ENCODE data around the gene CDKN1A.
A peak's percentile ranks its signal among the peaks of the same experiment; 100 is the strongest.

Gene CDKN1A

GRCh38 chr6:36685166-36685924 lies 6.8 kb downstream of the CDKN1A start:
- DNase-seq (ENCODE audit: low read depth) = no peak
- TF ChIP-seq, protein P1, sequence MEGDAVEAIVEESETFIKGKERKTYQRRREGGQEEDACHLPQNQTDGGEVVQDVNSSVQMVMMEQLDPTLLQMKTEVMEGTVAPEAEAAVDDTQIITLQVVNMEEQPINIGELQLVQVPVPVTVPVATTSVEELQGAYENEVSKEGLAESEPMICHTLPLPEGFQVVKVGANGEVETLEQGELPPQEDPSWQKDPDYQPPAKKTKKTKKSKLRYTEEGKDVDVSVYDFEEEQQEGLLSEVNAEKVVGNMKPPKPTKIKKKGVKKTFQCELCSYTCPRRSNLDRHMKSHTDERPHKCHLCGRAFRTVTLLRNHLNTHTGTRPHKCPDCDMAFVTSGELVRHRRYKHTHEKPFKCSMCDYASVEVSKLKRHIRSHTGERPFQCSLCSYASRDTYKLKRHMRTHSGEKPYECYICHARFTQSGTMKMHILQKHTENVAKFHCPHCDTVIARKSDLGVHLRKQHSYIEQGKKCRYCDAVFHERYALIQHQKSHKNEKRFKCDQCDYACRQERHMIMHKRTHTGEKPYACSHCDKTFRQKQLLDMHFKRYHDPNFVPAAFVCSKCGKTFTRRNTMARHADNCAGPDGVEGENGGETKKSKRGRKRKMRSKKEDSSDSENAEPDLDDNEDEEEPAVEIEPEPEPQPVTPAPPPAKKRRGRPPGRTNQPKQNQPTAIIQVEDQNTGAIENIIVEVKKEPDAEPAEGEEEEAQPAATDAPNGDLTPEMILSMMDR (conservative IDR thresholded peaks at IDR 0.05; ENCODE audit: low read length) = no peak
- no peak overlapping the region for H3K4me3 ChIP-seq (ENCODE audit: low read length)

DNA sequence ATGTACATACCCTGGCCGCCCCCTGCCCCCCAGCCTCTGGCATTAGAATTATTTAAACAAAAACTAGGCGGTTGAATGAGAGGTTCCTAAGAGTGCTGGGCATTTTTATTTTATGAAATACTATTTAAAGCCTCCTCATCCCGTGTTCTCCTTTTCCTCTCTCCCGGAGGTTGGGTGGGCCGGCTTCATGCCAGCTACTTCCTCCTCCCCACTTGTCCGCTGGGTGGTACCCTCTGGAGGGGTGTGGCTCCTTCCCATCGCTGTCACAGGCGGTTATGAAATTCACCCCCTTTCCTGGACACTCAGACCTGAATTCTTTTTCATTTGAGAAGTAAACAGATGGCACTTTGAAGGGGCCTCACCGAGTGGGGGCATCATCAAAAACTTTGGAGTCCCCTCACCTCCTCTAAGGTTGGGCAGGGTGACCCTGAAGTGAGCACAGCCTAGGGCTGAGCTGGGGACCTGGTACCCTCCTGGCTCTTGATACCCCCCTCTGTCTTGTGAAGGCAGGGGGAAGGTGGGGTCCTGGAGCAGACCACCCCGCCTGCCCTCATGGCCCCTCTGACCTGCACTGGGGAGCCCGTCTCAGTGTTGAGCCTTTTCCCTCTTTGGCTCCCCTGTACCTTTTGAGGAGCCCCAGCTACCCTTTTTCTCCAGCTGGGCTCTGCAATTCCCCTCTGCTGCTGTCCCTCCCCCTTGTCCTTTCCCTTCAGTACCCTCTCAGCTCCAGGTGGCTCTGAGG lies 7.6 kb downstream of the CDKN1A start:
- DNase-seq (ENCODE audit: low read depth) = no peak
- H3K4me3 ChIP-seq (ENCODE audit: low read length) = no peak overlapping the region
- TF ChIP-seq, protein P1 (conservative IDR thresholded peaks at IDR 0.05; ENCODE audit: low read length) = no peak

DNA sequence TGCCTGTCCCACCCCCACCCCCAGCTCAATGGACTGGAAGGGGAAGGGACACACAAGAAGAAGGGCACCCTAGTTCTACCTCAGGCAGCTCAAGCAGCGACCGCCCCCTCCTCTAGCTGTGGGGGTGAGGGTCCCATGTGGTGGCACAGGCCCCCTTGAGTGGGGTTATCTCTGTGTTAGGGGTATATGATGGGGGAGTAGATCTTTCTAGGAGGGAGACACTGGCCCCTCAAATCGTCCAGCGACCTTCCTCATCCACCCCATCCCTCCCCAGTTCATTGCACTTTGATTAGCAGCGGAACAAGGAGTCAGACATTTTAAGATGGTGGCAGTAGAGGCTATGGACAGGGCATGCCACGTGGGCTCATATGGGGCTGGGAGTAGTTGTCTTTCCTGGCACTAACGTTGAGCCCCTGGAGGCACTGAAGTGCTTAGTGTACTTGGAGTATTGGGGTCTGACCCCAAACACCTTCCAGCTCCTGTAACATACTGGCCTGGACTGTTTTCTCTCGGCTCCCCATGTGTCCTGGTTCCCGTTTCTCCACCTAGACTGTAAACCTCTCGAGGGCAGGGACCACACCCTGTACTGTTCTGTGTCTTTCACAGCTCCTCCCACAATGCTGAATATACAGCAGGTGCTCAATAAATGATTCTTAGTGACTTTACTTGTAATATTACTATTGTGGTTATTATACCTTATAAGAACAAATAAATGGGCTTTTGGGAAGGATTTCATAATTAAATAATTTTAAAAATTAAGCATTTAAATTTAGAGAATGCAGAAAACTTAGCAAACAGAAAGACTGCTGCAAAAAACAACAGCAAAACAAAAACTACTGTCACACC lies 8.4 kb downstream of the CDKN1A start:
- TF ChIP-seq, protein P1 (conservative IDR thresholded peaks at IDR 0.05; ENCODE audit: low read length) = no peak
- DNase-seq (ENCODE audit: low read depth) = peak; percentile 19

GRCh38 chr6:36688063-36688738 lies 9.7 kb downstream of the CDKN1A start:
- TF ChIP-seq, protein P1 (conservative IDR thresholded peaks at IDR 0.05; ENCODE audit: low read length) = no peak
- no peak overlapping the region for H3K4me3 ChIP-seq (ENCODE audit: low read length)
- peak; percentile 67 for DNase-seq (ENCODE audit: low read depth)

More for the DNA sequence above, 8.4 kb downstream of the CDKN1A start:
- H3K4me3 ChIP-seq (ENCODE audit: low read length) = no peak overlapping the region

DNA sequence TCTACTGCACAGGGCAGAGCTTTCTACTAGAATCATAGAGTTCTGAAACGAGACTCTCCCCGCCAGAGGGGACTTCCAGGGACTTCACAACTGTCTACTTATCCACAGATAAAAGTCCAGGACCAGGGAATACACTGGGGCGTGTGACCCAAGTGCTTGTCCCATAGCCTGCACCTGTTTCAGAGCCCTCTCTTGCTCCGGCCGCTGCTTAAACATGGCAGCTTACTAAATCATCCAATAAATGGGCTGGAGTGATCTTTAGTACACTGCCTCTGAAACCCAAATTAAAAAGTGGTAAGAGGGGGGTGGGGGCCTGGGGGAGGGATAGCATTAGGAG lies 10.2 kb downstream of the CDKN1A start:
- no peak for DNase-seq (ENCODE audit: low read depth)
- no peak overlapping the region for H3K4me3 ChIP-seq (ENCODE audit: low read length)
- TF ChIP-seq, protein P1 (conservative IDR thresholded peaks at IDR 0.05; ENCODE audit: low read length) = no peak

- TF ChIP-seq, protein P1 (conservative IDR thresholded peaks at IDR 0.05; ENCODE audit: low read length) = no peak
- no peak for DNase-seq (ENCODE audit: low read depth)
- no peak overlapping the region for H3K4me3 ChIP-seq (ENCODE audit: low read length)
Measured at GRCh38 chr6:36691011-36691410, 12.5 kb downstream of the CDKN1A start.
